Measurements from ENCODE around the gene RAB5A. TPM values are rescaled to one million over a fixed set of nuclear protein-coding genes. Genes with fewer than 3 reads are reported as not detected.
"Not testable (repeated sequence)": the region's sequence is repeated elsewhere in the genome, so short reads cannot be mapped to it uniquely, and the experiment has no call there.

Gene RAB5A
- total RNA-seq, 1 donor from 2014 or later, result 52.2 TPM

- ATAC-seq (peak; percentile 5), DNase-seq (no peak)
- intact Hi-C loops (cut with micrococcal nuclease), result no loop called here
Measured at GRCh38 chr3:19945969-19946831, 697 bp upstream of the RAB5A start.

DNA sequence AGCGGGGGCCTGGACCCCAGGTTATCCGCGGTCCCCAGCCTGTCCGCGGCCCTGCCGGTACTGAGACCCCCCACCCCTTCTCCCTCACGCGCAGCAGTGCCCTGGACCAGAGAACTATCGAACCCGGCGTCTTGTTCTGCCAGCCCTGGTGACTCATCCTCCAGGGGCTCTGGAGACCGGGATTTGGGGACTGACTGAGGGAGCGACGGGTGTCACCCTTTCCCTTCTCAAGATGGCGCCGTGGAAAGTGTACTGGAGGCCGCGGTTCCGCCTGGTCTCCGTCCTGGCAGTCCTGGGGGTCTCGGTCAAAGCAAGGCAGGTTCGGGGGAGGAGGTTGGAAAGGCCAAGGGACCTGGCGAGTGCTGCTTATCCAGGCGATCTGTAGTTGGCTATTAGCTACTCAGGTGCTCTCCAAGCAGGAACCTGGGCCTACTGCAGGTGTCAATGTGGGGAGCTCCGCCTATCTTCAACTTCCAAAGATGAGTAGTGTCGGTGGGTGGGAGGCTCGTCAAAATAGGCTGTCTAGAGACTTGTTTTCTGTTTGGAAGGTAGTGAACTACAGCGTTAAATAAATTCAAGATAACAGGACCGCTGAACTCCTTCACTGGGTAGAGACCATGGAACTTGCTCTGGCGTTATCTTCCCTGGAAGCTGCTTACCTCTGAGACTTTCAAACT, 790 bp downstream of the RAB5A start:
- DNase-seq (no peak), ATAC-seq (peak; percentile 47)
- intact Hi-C loops (cut with micrococcal nuclease), result no loop called here

GRCh38 chr3:19948226-19948591, 1.3 kb downstream of the RAB5A start:
- ATAC-seq (no peak), DNase-seq (no peak)
- intact Hi-C loops (cut with micrococcal nuclease), result no loop called here

- DNase-seq (no peak), ATAC-seq (no peak)
- intact Hi-C loops (cut with micrococcal nuclease), result no loop called here
Measured at GRCh38 chr3:19950316-19950715, 3.4 kb downstream of the RAB5A start.

DNA sequence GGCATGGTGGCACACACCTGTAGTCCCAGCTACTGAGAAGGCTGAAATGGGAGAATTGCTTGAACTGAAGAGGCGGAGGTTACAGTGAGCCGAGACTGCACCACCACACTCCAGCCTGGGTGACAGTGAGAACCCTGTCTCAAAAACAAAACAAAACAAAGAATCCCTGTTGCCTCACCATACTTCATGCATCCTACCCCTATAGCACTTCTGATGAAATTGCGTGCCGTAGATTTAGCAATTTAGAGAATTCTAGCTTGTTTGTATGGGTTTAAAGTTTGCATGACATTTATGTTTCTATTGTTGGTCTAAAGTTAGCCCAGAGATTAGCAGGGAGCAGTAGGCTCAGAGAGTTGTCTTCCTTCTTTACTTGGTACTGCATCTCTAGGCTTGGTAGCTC, 7.8 kb downstream of the RAB5A start:
- DNase-seq, result no peak
- no peak for ATAC-seq
- intact Hi-C loops (cut with micrococcal nuclease), result no loop called here

GRCh38 chr3:19957354-19957753, 10.5 kb downstream of the RAB5A start:
- DNase-seq; intact Hi-C loops (cut with micrococcal nuclease); ATAC-seq: not testable (repeated sequence)

- intact Hi-C loops (cut with micrococcal nuclease), result no loop called here
- ATAC-seq (no peak), DNase-seq (no peak)
Measured at GRCh38 chr3:19959505-19959904, 12.6 kb downstream of the RAB5A start.

GRCh38 chr3:19960696-19961095, 13.8 kb downstream of the RAB5A start:
- DNase-seq (no peak), ATAC-seq (no peak)
- intact Hi-C loops (cut with micrococcal nuclease), result no loop called here

- DNase-seq (no peak), ATAC-seq (peak; percentile 77)
- intact Hi-C loops (cut with micrococcal nuclease), result no loop called here
Measured at GRCh38 chr3:19961960-19962359, 15.1 kb downstream of the RAB5A start.

GRCh38 chr3:19967208-19967607, 20.3 kb downstream of the RAB5A start:
- intact Hi-C loops (cut with micrococcal nuclease), result no loop called here
- no peak for DNase-seq
- no peak for ATAC-seq

GRCh38 chr3:19967812-19968211, 20.9 kb downstream of the RAB5A start:
- ATAC-seq (no peak), DNase-seq (no peak)
- intact Hi-C loops (cut with micrococcal nuclease), result no loop called here

DNA sequence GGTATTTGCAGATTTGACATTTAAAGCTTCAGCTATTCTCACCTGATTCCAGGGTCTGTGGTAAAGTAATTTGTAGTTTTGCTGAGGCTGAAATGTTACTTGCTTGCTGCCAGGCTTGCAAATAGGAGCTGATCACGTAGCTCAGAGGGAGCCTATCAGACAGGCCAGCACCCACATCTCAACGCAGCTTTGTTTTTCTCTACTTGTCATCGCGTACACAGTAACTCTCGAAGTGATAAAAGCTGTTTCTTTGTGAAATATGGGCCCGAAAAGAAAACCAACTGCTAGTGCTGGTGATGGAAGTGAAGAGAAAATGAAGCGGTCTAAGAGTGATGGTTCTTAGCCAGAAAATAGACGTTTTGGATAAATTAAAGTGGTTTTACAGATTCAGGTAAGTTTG, 23.4 kb downstream of the RAB5A start:
- DNase-seq, result no peak
- peak; percentile 83 for ATAC-seq
- intact Hi-C loops (cut with micrococcal nuclease), result no loop called here

GRCh38 chr3:19972054-19972453, 25.2 kb downstream of the RAB5A start:
- intact Hi-C loops (cut with micrococcal nuclease), result no loop called here
- DNase-seq, result no peak

DNA sequence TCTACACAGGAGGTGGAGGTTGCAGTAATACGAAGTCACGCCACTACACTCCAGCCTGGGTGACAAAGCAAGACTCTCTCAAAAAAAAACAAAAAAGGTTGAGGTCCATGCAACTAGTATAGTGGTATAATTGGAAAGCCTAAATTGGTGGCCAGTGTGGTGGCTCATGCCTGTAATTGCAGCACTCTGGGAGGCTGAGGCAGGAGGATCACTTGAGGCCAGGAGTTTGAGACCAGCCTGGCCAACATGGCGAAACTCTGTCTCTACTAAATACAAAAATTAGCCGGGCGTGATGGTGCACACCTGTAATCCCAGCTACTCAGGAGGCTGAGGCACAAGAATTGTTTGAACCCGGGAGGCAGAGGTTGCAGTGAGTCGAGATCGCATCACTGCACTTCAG, 42.0 kb downstream of the RAB5A start:
- ATAC-seq; intact Hi-C loops (cut with micrococcal nuclease): not testable (repeated sequence)

More at GRCh38 chr3:19972054-19972453, 25.2 kb downstream of the RAB5A start:
- ATAC-seq, result no peak

DNA sequence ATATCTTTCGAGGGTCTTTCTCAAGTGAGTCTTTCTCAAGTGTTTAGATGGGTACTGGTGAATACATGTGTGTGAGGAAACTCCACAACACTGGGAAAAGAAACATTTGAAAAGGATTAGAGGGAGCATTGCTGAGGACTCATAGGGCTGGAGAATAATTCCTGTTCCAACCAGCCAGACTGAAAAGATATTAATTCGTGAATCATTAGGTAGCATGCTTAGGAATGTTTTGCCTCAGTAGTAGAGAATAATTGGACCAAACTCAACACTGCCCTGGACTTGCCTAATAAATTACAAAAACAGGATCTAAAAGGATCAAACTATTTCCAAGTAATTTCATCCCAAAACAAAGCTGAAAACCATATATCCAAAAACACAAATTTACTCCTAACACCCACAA, 47.9 kb downstream of the RAB5A start:
- ATAC-seq, result no peak
- intact Hi-C loops (cut with micrococcal nuclease), result no loop called here
- no peak for DNase-seq

More for the DNA sequence above, 42.0 kb downstream of the RAB5A start:
- DNase-seq, result not testable (repeated sequence)

GRCh38 chr3:19997502-19997901, 50.6 kb downstream of the RAB5A start:
- intact Hi-C loops (cut with micrococcal nuclease), result no loop called here
- DNase-seq, result no peak
- ATAC-seq, result no peak

DNA sequence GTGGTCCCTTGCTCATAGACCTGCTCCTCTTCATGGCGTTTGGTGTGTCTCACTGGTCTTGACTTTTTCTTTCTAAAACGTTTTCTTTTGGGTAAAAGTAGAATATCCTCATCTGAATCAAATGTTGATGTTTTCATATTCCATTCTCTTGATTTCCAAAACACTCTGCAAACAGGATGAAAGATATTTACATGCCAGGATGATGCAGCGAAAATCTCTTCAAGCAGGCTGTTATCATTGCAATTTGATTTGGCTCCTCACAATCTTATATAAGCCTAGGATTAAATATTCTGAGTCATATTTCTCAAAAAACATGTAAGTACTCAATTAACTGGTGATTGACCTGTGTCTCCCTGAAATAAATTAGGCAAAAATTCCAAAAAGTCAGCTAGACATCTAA, 55.0 kb downstream of the RAB5A start:
- no peak for DNase-seq
- ATAC-seq, result no peak
- intact Hi-C loops (cut with micrococcal nuclease), result no loop called here

DNA sequence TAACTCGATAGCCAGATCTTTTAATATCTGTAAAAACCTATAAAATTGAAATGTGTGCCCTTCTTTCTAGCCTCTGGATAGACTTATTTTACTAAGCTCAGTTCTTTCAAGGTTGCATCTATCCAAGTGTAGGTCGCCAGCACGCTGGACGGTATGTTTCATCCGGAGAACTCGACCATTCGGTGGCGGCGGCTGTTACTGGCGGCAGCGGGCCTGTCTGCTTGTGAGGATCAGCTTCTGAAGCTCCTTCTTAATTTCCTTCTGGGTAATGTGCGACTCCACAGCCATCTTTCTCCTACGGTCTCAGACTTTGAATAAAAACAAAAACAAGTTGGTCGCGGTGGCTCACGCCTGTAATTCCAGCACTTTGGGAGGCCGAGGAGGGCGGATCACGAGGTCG, 61.1 kb downstream of the RAB5A start:
- no peak for ATAC-seq
- intact Hi-C loops (cut with micrococcal nuclease), result no loop called here
- DNase-seq, result no peak

- intact Hi-C loops (cut with micrococcal nuclease), result no loop called here
- no peak for DNase-seq
- ATAC-seq, result no peak
Measured at GRCh38 chr3:20008646-20009045, 61.7 kb downstream of the RAB5A start.

DNA sequence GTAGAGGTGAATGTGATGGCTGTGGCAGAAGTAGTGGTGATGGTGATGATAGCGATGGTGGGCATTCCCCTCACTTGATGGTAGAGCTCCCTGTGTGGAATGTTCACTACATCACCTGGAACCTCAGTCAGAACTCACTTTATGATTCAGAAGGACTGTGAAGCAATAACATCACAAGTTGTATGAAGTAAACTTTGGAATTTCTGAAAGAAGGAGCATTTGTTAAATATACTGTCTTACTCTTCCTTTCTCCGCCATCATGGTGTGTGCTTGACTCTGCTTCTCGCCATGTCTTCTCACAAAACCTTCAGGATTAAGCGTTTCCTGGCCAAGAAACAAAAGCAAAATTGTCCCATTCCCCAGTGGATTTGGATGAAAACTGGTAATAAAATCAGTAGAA, 65.3 kb downstream of the RAB5A start, which contains the start of gene PP2D1:
Gene PP2D1, minus strand, starts transcription at position 101 of the 400 bp plus-strand sequence. CDS start 192 bp downstream, outside the sequence.
- no peak for DNase-seq
- no peak for ATAC-seq
- intact Hi-C loops (cut with micrococcal nuclease), result no loop called here

- ATAC-seq (no peak), DNase-seq (no peak)
- intact Hi-C loops (cut with micrococcal nuclease), result no loop called here
Measured at GRCh38 chr3:20013396-20013795, 66.5 kb downstream of the RAB5A start.

Data from left ventricle myocardium superior (tissue), 1 donor.